Skeletal muscle satellite cell (primary cell): ENCODE results near the gene BMP2K.

Source experiments
- H3K27me3 ChIP-seq: 2 replicates; pipeline ENCODE4 v1.7.0; 2013; ENCODE audit warnings: low read length; ENCODE audit not compliant: control insufficient read depth, insufficient read depth
- H3K36me3 ChIP-seq: 2 replicates; pipeline ENCODE4 v1.7.0; 2013; ENCODE audit warnings: mild to moderate bottlenecking, control low read depth, low read length; ENCODE audit not compliant: insufficient read depth
- H3K4me1 ChIP-seq: 2 replicates; pipeline ENCODE4 v1.7.0; 2013; ENCODE audit warnings: low read length; ENCODE audit not compliant: control insufficient read depth, insufficient read depth
- H3K4me2 ChIP-seq: 2 replicates; pipeline ENCODE4 v1.7.0; 2013; ENCODE audit warnings: mild to moderate bottlenecking, low read length
- H3K4me3 ChIP-seq: 2 replicates; pipeline ENCODE4 v1.7.0; 2013; ENCODE audit warnings: low read length
- H3K9ac ChIP-seq: 2 replicates; pipeline ENCODE4 v1.7.0; 2013; ENCODE audit warnings: mild to moderate bottlenecking, low read depth, low read length, moderate library complexity
- H3K9me3 ChIP-seq: replicated peaks from 2 replicates; pipeline ENCODE4 v1.7.0; 2013; ENCODE audit warnings: mild to moderate bottlenecking, control low read depth, low read length

Gene BMP2K

GRCh38 chr4:78922207-78922606 is 146.1 kb downstream of the BMP2K start:
- Histone ChIP-seq H3K9me3 (no peaks in the 10 kb centered on the region), H3K9ac (no peak overlapping the region), H3K4me1 (peaks cover 10% of the 10 kb centered on the region), H3K4me3 (no peak overlapping the region), H3K27me3 (no peaks in the 10 kb centered on the region), H3K36me3 (peaks cover 15% of the 10 kb centered on the region), H3K4me2 (no peak overlapping the region)

- no peak overlapping the region for H3K4me3 ChIP-seq
- no peak overlapping the region for H3K4me2 ChIP-seq
- no peak overlapping the region for H3K9ac ChIP-seq
- peaks cover 20% of the 10 kb centered on the region for H3K36me3 ChIP-seq
- H3K4me1 ChIP-seq, result peaks cover 10% of the 10 kb centered on the region
- H3K9me3 ChIP-seq, result no peaks in the 10 kb centered on the region
- H3K27me3 ChIP-seq, result no peaks in the 10 kb centered on the region
These were observed 147.5 kb downstream of the BMP2K start for GRCh38 chr4:78923464-78924312.

GRCh38 chr4:78926826-78927225 is 150.7 kb downstream of the BMP2K start:
- H3K27me3 ChIP-seq, result no peaks in the 10 kb centered on the region
- no peak overlapping the region for H3K4me3 ChIP-seq
- H3K36me3 ChIP-seq, result peaks cover 29% of the 10 kb centered on the region
- no peaks in the 10 kb centered on the region for H3K9me3 ChIP-seq
- no peak overlapping the region for H3K4me2 ChIP-seq
- H3K9ac ChIP-seq, result no peak overlapping the region
- H3K4me1 ChIP-seq, result peaks cover 10% of the 10 kb centered on the region

GRCh38 chr4:78928835-78929234 is 152.7 kb downstream of the BMP2K start:
- no peaks in the 10 kb centered on the region for H3K4me1 ChIP-seq
- peaks cover 33% of the 10 kb centered on the region for H3K36me3 ChIP-seq
- H3K4me2 ChIP-seq, result no peak overlapping the region
- no peak overlapping the region for H3K9ac ChIP-seq
- H3K9me3 ChIP-seq, result no peaks in the 10 kb centered on the region
- no peaks in the 10 kb centered on the region for H3K27me3 ChIP-seq
- H3K4me3 ChIP-seq, result no peak overlapping the region

GRCh38 chr4:78930016-78930629 is 154.0 kb downstream of the BMP2K start:
- no peaks in the 10 kb centered on the region for H3K9me3 ChIP-seq
- no peaks in the 10 kb centered on the region for H3K4me1 ChIP-seq
- no peak overlapping the region for H3K9ac ChIP-seq
- no peak overlapping the region for H3K4me3 ChIP-seq
- no peaks in the 10 kb centered on the region for H3K27me3 ChIP-seq
- no peak overlapping the region for H3K4me2 ChIP-seq
- peaks cover 33% of the 10 kb centered on the region for H3K36me3 ChIP-seq

GRCh38 chr4:78936989-78937388 is 160.8 kb downstream of the BMP2K start:
- Histone ChIP-seq H3K36me3 (peaks cover 3% of the 10 kb centered on the region), H3K9ac (no peak overlapping the region), H3K4me2 (no peak overlapping the region), H3K9me3 (no peaks in the 10 kb centered on the region), H3K4me1 (peaks cover 15% of the 10 kb centered on the region), H3K4me3 (no peak overlapping the region), H3K27me3 (no peaks in the 10 kb centered on the region)

- H3K4me1 ChIP-seq, result peaks cover 15% of the 10 kb centered on the region
- H3K4me3 ChIP-seq, result peak overlapping the region; percentile 97
- no peaks in the 10 kb centered on the region for H3K27me3 ChIP-seq
- peak overlapping the region; percentile 92 for H3K4me2 ChIP-seq
- H3K9ac ChIP-seq, result peak overlapping the region; percentile 90
- no peaks in the 10 kb centered on the region for H3K9me3 ChIP-seq
- H3K36me3 ChIP-seq, result no peaks in the 10 kb centered on the region
These were observed 161.7 kb downstream of the BMP2K start for GRCh38 chr4:78937837-78938236.

- Histone ChIP-seq H3K27me3 (no peaks in the 10 kb centered on the region), H3K9ac (peak overlapping the region; percentile 90), H3K4me3 (peak overlapping the region; percentile 97), H3K4me1 (peaks cover 15% of the 10 kb centered on the region), H3K36me3 (no peaks in the 10 kb centered on the region), H3K4me2 (peak overlapping the region; percentile 92), H3K9me3 (no peaks in the 10 kb centered on the region)
These were observed 162.3 kb downstream of the BMP2K start for GRCh38 chr4:78938474-78938867.

GRCh38 chr4:78938868-78939666 is 162.9 kb downstream of the BMP2K start, which contains the start of gene PAQR3:
Gene PAQR3 (minus strand): TSS chr4:78939438. CDS start chr4:78939224, 214 bp downstream.
- Histone ChIP-seq H3K4me3 (peak within 1 kb of the TSS; percentile 97), H3K27me3 (no peaks in the 10 kb centered on the region), H3K4me1 (peaks cover 15% of the 10 kb centered on the region), H3K9me3 (no peaks in the 10 kb centered on the region), H3K9ac (peak within 1 kb of the TSS; percentile 90), H3K4me2 (peak within 1 kb of the TSS; percentile 92), H3K36me3 (no peaks in the 10 kb centered on the region)

GRCh38 chr4:78939667-78940008 is 163.5 kb downstream of the BMP2K start:
- Histone ChIP-seq H3K4me1 (peaks cover 15% of the 10 kb centered on the region), H3K27me3 (no peaks in the 10 kb centered on the region), H3K36me3 (no peaks in the 10 kb centered on the region), H3K9ac (peak overlapping the region; percentile 90), H3K9me3 (no peaks in the 10 kb centered on the region), H3K4me3 (peak overlapping the region; percentile 97), H3K4me2 (peak overlapping the region; percentile 92)

- H3K9ac ChIP-seq, result no peak overlapping the region
- H3K4me2 ChIP-seq, result no peak overlapping the region
- H3K4me1 ChIP-seq, result peaks cover 15% of the 10 kb centered on the region
- no peaks in the 10 kb centered on the region for H3K27me3 ChIP-seq
- no peaks in the 10 kb centered on the region for H3K9me3 ChIP-seq
- no peak overlapping the region for H3K4me3 ChIP-seq
- no peaks in the 10 kb centered on the region for H3K36me3 ChIP-seq
These were observed 164.6 kb downstream of the BMP2K start for GRCh38 chr4:78940752-78941151.
